VCaP (cell line): Measurements from ENCODE around the gene P2RY4.
"Not testable (repeated sequence)": the region's sequence is repeated elsewhere in the genome, so short reads cannot be mapped to it uniquely, and the experiment has no call there.

Experiments used
- H3K27ac ChIP-seq: fragments of 450-650 bp; 2 replicates; pipeline ENCODE4 v1.5.1; 2017
- TF ChIP-seq, protein P1 (sequence below): fragments of 450-650 bp; conservative IDR thresholded peaks from 2 replicates; pipeline ENCODE4 v1.5.1; 2017; ENCODE audit warnings: mild to moderate bottlenecking, moderate library complexity

The P2RY4 gene

GRCh38 chrX:70280573-70280972 is 20.6 kb upstream of the P2RY4 start:
- TF ChIP-seq, protein P1, sequence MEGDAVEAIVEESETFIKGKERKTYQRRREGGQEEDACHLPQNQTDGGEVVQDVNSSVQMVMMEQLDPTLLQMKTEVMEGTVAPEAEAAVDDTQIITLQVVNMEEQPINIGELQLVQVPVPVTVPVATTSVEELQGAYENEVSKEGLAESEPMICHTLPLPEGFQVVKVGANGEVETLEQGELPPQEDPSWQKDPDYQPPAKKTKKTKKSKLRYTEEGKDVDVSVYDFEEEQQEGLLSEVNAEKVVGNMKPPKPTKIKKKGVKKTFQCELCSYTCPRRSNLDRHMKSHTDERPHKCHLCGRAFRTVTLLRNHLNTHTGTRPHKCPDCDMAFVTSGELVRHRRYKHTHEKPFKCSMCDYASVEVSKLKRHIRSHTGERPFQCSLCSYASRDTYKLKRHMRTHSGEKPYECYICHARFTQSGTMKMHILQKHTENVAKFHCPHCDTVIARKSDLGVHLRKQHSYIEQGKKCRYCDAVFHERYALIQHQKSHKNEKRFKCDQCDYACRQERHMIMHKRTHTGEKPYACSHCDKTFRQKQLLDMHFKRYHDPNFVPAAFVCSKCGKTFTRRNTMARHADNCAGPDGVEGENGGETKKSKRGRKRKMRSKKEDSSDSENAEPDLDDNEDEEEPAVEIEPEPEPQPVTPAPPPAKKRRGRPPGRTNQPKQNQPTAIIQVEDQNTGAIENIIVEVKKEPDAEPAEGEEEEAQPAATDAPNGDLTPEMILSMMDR = no peak
- no peak overlapping the region for H3K27ac ChIP-seq

DNA sequence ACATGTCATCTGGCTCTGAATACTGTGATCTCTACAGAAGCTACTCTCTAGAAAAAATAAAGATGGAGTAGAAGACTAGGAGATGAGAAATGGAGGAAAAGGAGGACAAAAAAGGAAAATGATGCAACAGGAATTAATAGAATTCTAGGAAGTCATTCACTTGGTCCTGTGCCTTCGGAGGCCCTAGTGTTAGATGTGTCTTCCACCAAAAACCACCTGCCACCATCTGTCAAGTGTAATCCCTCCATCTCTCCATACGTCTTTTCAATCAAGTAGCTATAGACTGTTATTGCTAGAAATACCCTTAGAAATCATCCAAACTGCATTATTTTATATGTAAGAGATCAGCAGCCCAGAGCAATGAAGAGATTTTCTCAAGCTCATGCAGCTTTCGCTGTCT is 19.1 kb upstream of the P2RY4 start:
- no peak overlapping the region for H3K27ac ChIP-seq
- TF ChIP-seq, protein P1 = no peak

GRCh38 chrX:70274029-70274428 is 14.0 kb upstream of the P2RY4 start:
- H3K27ac ChIP-seq = not testable (repeated sequence)

DNA sequence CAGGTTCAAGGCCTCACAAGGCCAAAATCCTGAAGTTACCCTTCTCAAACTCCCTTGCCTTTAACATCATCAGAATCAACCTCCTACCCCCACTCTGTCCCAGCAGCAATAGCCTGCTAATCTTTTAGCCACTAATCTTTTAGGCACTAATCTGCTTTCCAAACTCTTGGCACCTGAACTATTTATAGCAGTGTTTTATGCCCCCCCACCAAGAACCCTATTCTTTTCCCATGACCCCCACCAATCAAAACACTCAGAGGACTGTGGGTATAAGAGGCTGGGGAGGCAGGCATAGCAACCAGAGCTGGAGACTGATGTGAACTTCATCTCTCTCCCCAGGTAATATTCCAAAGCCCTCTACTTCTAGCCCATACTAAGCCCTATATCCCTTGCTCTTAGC is 8.0 kb upstream of the P2RY4 start, which contains the start of gene ARR3:
TSS of gene ARR3 (plus strand) at position 301 of the 400 bp plus-strand sequence. CDS start 1,052 bp downstream, outside the sequence.
- H3K27ac ChIP-seq = no peak within 1 kb of the TSS
- TF ChIP-seq, protein P1 = no peak

GRCh38 chrX:70264784-70265183 is 4.8 kb upstream of the P2RY4 start:
- H3K27ac ChIP-seq = no peak overlapping the region
- TF ChIP-seq, protein P1 = no peak

DNA sequence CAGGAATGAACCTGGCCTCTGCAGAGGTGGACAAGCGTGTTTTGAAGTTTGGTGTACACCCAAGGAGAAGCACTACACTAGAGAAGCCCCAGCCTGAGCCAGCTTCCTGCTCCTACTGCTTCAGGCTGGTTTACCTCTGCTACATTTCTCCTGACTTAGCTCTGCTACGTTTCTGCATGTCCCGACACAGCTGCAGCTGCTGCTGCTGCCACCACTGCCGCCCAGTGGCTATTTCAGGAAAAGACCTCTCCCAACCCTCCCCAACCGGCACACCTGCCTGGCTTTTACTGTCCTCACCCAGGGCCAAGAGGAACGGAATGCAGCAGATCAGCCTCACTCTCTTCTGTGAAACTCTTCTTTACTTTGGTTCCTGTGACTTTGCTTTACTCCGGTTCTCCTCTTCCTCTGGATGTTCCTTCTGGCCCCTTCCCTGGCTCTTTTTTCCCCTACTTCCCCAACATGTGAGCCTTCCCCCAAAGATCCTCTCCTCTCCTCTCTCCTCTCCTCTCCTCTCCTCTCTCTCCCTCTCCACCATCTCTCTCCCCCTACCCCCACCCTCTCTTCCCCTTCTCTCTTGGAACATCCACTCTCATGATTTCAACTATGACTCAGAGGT is 3.1 kb upstream of the P2RY4 start:
- TF ChIP-seq, protein P1 = peak; percentile 88
- no peak overlapping the region for H3K27ac ChIP-seq

- H3K27ac ChIP-seq = no peak overlapping the region
- TF ChIP-seq, protein P1 = no peak
These were observed 2.3 kb downstream of the P2RY4 start for GRCh38 chrX:70257423-70258288.

- TF ChIP-seq, protein P1 = no peak
- no peak overlapping the region for H3K27ac ChIP-seq
These were observed 4.6 kb downstream of the P2RY4 start for GRCh38 chrX:70255452-70255851.
